NCI-H146 treated with DMSO at 0.1 percent for 48 hours (cell line): ENCODE data around the gene S100A11.

Experiments
- DNase-seq: peaks from one replicate; lab custom pipeline; 2025; ENCODE audit not compliant: unreplicated experiment; lab: John Stamatoyannopoulos, UW

S100A11 gene

GRCh38 chr1:151985768-151986167 is 51.0 kb downstream of the S100A11 start:
- no peak for DNase-seq

- no peak for DNase-seq
Observed at GRCh38 chr1:151985270-151985669, 51.5 kb downstream of the S100A11 start.

GRCh38 chr1:151984313-151984956 is 52.4 kb downstream of the S100A11 start:
- no peak for DNase-seq
